B cell (primary cell): ENCODE measurements around the gene MGMT. TPM values are rescaled to one million over a fixed set of nuclear protein-coding genes. Genes with fewer than 3 reads are reported as not detected.

Experiments used
- ATAC-seq: fragments of 200-7000 bp; cut with Tn5 transposase; one replicate; pipeline ENCODE4 v1.10.0; 2021; ENCODE audit warnings: low read depth, mild to moderate bottlenecking, moderate number of reproducible peaks, moderate library complexity
- CTCF ChIA-PET: fragments of 350-600 bp; sonication (Branson Sonifier 250); formaldehyde crosslinking; loops from one replicate; lab custom pipeline; 2021; ENCODE audit warnings: antibody characterized with exemption, inconsistent platforms; lab: Charles Lee
- POLR2A ChIA-PET: fragments of 350-600 bp; sonication (Branson Sonifier 250); formaldehyde crosslinking; loops from one replicate; lab custom pipeline; 2021; ENCODE audit warnings: antibody characterized with exemption; lab: Charles Lee
- DNase-seq: peaks from one replicate; pipeline ENCODE4 v3.0.0; 2013
- H2AFZ ChIP-seq: 2 replicates; pipeline ENCODE4 v1.6.1; 2012; ENCODE audit warnings: mild to moderate bottlenecking, low read depth, low read length; ENCODE audit not compliant: insufficient read depth, poor library complexity, severe bottlenecking
- H3K27ac ChIP-seq, 2 donors: 1 replicate in 1 of 2; 2 replicates in 1 of 2; pipeline ENCODE4 v1.5.1; 2012 to 2013; ENCODE audit warnings: low read length in 2 of 2, mild to moderate bottlenecking in 2 of 2, moderate library complexity in 1 of 2
- H3K27me3 ChIP-seq, 4 experiments: fragments of 200-600 bp in 1 of 4; sonication (generic) in 1 of 4; replicated peaks in 1 of 4; 1 replicate in 2 of 4; 2 replicates in 2 of 4; pipeline versions ENCODE4 v1.6.1 to v1.7.0; 2013 to 2016; ENCODE audit warnings: low read length in 3 of 4, mild to moderate bottlenecking in 2 of 4, mixed read lengths in 1 of 4, moderate library complexity in 1 of 4; ENCODE audit not compliant: insufficient read depth in 4 of 4, control insufficient read depth in 3 of 4; ENCODE audit errors: control extremely low read depth in 1 of 4
- H3K36me3 ChIP-seq, 2 experiments: replicated peaks in 1 of 2; 1 replicate in 1 of 2; 2 replicates in 1 of 2; pipeline versions ENCODE4 v1.6.1 to v1.7.1; 2013; ENCODE audit warnings: low read length in 1 of 2; ENCODE audit not compliant: insufficient read depth in 2 of 2, control insufficient read depth in 1 of 2; ENCODE audit errors: control extremely low read depth in 1 of 2, extremely low read depth in 1 of 2
- H3K4me1 ChIP-seq, 2 donors: fragments of 200-600 bp in 1 of 2; sonication (generic) in 1 of 2; 1 replicate in 1 of 2; 2 replicates in 1 of 2; pipeline versions ENCODE4 v1.5.1 to v1.6.1; 2013 to 2017; ENCODE audit warnings: low read length in 2 of 2; ENCODE audit not compliant: control insufficient read depth in 2 of 2, insufficient read depth in 2 of 2
- H3K4me2 ChIP-seq: replicated peaks from 2 replicates; pipeline ENCODE3; 2012; ENCODE audit warnings: mild to moderate bottlenecking, low read depth, low read length; ENCODE audit not compliant: poor library complexity, severe bottlenecking
- H3K4me3 ChIP-seq, 5 experiments: fragments of 200-600 bp in 1 of 5; sonication (generic) in 1 of 5; 1 replicate in 3 of 5; 2 replicates in 2 of 5; pipeline versions ENCODE4 v1.5.1 to v1.7.0; 2011 to 2016; ENCODE audit warnings: low read length in 4 of 5, mild to moderate bottlenecking in 4 of 5, low read depth in 2 of 5, control low read depth in 1 of 5, moderate library complexity in 1 of 5; ENCODE audit not compliant: insufficient read depth in 1 of 5; ENCODE audit errors: control extremely low read depth in 1 of 5, extremely low read depth in 1 of 5
- H3K79me2 ChIP-seq: fragments of 200-600 bp; sonication (generic); one replicate; pipeline ENCODE4 v1.6.0; 2016; ENCODE audit warnings: low read length; ENCODE audit not compliant: control insufficient read depth, insufficient read depth
- H3K9ac ChIP-seq: fragments of 200-600 bp; sonication (generic); 2 replicates; pipeline ENCODE4 v1.6.1; 2017; ENCODE audit warnings: mild to moderate bottlenecking, low read length, moderate library complexity
- H3K9me3 ChIP-seq, 3 donors: one replicate each; pipeline versions ENCODE4 v1.6.1 to v1.7.1; 2013; ENCODE audit warnings: low read length in 2 of 3; ENCODE audit not compliant: control insufficient read depth in 2 of 3, insufficient read depth in 1 of 3; ENCODE audit errors: control extremely low read depth in 1 of 3
- H4K20me1 ChIP-seq: 2 replicates; pipeline ENCODE4 v1.6.0; 2012; ENCODE audit warnings: mild to moderate bottlenecking, low read length; ENCODE audit not compliant: insufficient read depth, control insufficient read depth, poor library complexity, severe bottlenecking
- H3K27ac Mint-ChIP-seq: one replicate; pipeline ENCODE4 v1.8.0; 2021; ENCODE audit warnings: mixed read lengths
- H3K27me3 Mint-ChIP-seq: one replicate; pipeline ENCODE4 v1.8.0; 2021; ENCODE audit warnings: mixed read lengths
- H3K4me1 Mint-ChIP-seq: one replicate; pipeline ENCODE4 v1.8.0; 2021; ENCODE audit warnings: mixed read lengths
- H3K4me3 Mint-ChIP-seq: one replicate; pipeline ENCODE4 v1.8.0; 2021; ENCODE audit warnings: mixed read lengths
- H3K9me3 Mint-ChIP-seq: one replicate; pipeline ENCODE4 v1.8.0; 2022; ENCODE audit warnings: mixed read lengths; ENCODE audit not compliant: insufficient read depth
- CTCF ChIP-seq: fragments of 200-600 bp; IDR thresholded peaks from one replicate; pipeline ENCODE4 v1.8.0; 2022; ENCODE audit warnings: antibody characterized with exemption, mild to moderate bottlenecking
- EZH2 ChIP-seq: IDR thresholded peaks from 2 replicates; pipeline ENCODE4 v1.6.1; 2012; ENCODE audit warnings: borderline replicate concordance, low read depth, mild to moderate bottlenecking, moderate library complexity, low read length; ENCODE audit not compliant: insufficient read depth, poor library complexity, severe bottlenecking
- WGBS: methylation state at CpG from one replicate; pipeline ENCODE4 v1.1.5; 2013; ENCODE audit warnings: missing lambda C conversion rate; ENCODE audit not compliant: insufficient coverage; 5-methylcytosine and 5-hydroxymethylcytosine counted together
- intact Hi-C: fragments of 100-400 bp; cut with micrococcal nuclease; formaldehyde crosslinking; loops from one replicate; pipeline ENCODE4 v1.10.0; 2022
- polyA plus RNA-seq: library from polyadenylated mRNA; depleted of rRNA; stranded (reverse); fragments of >200 nt; gene quantifications from 2 replicates; pipeline ENCODE4 v1.2.3, GENCODE V29; 2012
- total RNA-seq, 2 donors: library from RNA; stranded (reverse); fragments of 120-200 nt in 1 of 2; gene quantifications; 1 replicate in 1 of 2; 2 replicates in 1 of 2; pipeline versions ENCODE4 v1.2.3 to v1.2.4, GENCODE V29; 2013 to 2022

The MGMT gene
- total and polyA plus RNA-seq, 2 donors (not counting 1 experiment from before 2014, with no cell fraction given), result 16.6 to 87.7 TPM

DNA sequence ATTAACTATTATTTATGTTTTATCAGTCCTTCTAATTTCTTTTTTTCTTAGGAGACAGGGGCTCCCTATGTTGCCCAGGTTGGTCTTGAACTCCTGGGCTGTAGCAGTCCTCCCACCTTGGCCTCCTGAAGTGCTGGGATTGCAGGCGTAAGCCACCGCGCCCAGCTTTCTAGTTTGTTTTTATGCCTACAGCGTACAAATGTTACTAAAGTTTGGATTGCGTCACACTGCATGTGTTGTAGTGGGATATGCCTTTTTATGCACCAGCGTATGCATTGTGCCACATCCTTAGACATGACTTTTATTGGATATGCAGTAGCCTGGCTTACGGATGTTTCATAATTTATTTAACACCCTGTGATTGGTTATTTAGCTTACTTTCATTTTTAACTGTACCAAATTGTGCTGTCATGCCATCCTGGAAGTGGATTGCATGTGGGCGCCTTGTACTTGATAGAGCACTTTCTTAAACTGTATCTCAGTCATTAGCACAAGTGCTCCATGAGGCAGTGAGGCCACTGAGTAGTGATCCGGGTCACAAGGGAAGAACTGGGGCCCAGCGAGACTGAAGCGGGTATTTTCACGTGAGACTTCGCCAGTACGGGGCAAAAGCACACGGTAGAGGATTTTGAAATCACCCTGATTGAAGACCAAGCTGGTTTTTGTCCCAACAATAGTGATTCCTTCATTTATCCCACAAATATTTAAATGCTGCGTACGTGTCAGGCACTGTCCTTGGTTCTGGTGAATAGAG is 165.0 kb downstream of the MGMT start:
- peaks cover 8% of the 10 kb centered on the region for H3K4me1 Mint-ChIP-seq
- Histone ChIP-seq H3K79me2 (no peaks in the 10 kb centered on the region), H4K20me1 (no peaks in the 10 kb centered on the region), H3K9ac (no peak overlapping the region), H3K36me3 (peaks cover 0 to 2% of the 10 kb centered on the region in 2 experiments), H3K4me2 (no peak overlapping the region), H2AFZ (no peak overlapping the region), H3K4me1 (peaks cover 5 to 8% of the 10 kb centered on the region in 2 donors), H3K4me3 (no peak overlapping the region), H3K9me3 (peaks cover 1 to 18% (median 8%) of the 10 kb centered on the region in 3 donors), H3K27me3 (no peaks in the 10 kb centered on the region), H3K27ac (no peak overlapping the region)
- over 99% methylated on average over 15 of the region's 17 CpGs for WGBS
- TF ChIP-seq CTCF (no peak), EZH2 (no peak)
- ChIA-PET POLR2A (no interaction called here), CTCF (no interaction called here)
- H3K27ac Mint-ChIP-seq, result no peak overlapping the region
- ATAC-seq (no peak), DNase-seq (no peak)
- intact Hi-C loops, result no loop called here
- H3K27me3 Mint-ChIP-seq, result no peaks in the 10 kb centered on the region
- peaks cover 10% of the 10 kb centered on the region for H3K9me3 Mint-ChIP-seq
- H3K4me3 Mint-ChIP-seq, result no peak overlapping the region

- Histone ChIP-seq H3K4me2 (no peak overlapping the region), H3K4me1 (no peaks in the 10 kb centered on the region), H3K4me3 (no peak overlapping the region), H3K9ac (no peak overlapping the region), H3K27ac (no peak overlapping the region), H3K79me2 (no peaks in the 10 kb centered on the region), H4K20me1 (no peaks in the 10 kb centered on the region), H2AFZ (no peak overlapping the region), H3K9me3 (peaks cover 1 to 8% (median 6%) of the 10 kb centered on the region in 3 donors), H3K36me3 (peaks cover 0 to 2% of the 10 kb centered on the region in 2 experiments), H3K27me3 (no peaks in the 10 kb centered on the region)
- TF ChIP-seq EZH2, result no peak
- no peak for TF ChIP-seq CTCF
- Mint-ChIP-seq H3K4me3 (no peak overlapping the region), H3K4me1 (no peaks in the 10 kb centered on the region), H3K27ac (no peak overlapping the region), H3K9me3 (peaks cover 10% of the 10 kb centered on the region), H3K27me3 (no peaks in the 10 kb centered on the region)
- no peak for ATAC-seq
- DNase-seq, result no peak
- ChIA-PET POLR2A (no interaction called here), CTCF (no interaction called here)
- 100% methylated on average over 1 of the region's 3 CpGs for WGBS
- intact Hi-C loops, result no loop called here
Observed at GRCh38 chr10:129637010-129637409, 170.0 kb downstream of the MGMT start.
